ENCODE data around the gene BSDC1. TPM values are rescaled to one million over a fixed set of nuclear protein-coding genes. Genes with fewer than 3 reads are reported as not detected.

Gene BSDC1
- total RNA-seq, 1 donor from 2014 or later = 50.2 TPM

DNA sequence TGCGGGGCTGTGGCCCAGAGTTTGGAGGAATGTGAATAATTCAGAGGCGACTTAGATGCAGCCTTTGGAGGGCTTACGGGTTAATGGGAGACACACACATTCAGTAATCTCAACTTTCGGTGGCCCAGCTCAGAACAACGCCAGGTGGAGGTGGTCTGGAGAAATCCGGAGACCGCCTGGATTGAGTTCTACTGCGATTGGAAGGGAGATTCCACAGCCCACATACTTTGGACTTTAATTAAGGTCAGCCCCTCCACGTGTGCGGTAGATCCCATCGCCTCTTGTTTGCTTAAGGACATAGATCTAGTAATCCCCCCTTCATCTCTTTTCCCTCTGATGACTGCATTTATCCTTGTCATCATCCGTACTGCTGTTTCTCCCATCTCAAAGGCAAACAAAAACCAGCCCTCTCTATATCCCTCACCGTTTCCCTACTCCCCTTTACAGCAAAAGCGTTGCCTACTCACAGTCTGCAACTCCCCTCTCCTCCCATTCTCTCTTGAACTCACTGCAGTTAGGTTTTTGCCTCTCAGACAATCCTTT is 720 bp upstream of the BSDC1 start:
- DNase-seq (ENCODE audit: low read depth in 2 of 2) = no peak

- DNase-seq (ENCODE audit: low read depth in 2 of 2) = no peak
Observed at GRCh38 chr1:32393832-32394140, 455 bp downstream of the BSDC1 start.

GRCh38 chr1:32393136-32393535 is 1.1 kb downstream of the BSDC1 start:
- DNase-seq (ENCODE audit: low read depth in 2 of 2) = peak; percentile 24 to 28

- peak; percentile 30 to 76 for DNase-seq (ENCODE audit: low read depth in 2 of 2)
Observed at GRCh38 chr1:32392325-32392724, 1.9 kb downstream of the BSDC1 start.

- DNase-seq (ENCODE audit: low read depth in 2 of 2) = no peak
Observed at GRCh38 chr1:32390904-32391870, 3.1 kb downstream of the BSDC1 start.

GRCh38 chr1:32388641-32389040 is 5.6 kb downstream of the BSDC1 start:
- DNase-seq (ENCODE audit: low read depth in 2 of 2) = no peak

- DNase-seq (ENCODE audit: low read depth in 2 of 2) = no peak
Observed at GRCh38 chr1:32386676-32387392, 7.4 kb downstream of the BSDC1 start.

DNA sequence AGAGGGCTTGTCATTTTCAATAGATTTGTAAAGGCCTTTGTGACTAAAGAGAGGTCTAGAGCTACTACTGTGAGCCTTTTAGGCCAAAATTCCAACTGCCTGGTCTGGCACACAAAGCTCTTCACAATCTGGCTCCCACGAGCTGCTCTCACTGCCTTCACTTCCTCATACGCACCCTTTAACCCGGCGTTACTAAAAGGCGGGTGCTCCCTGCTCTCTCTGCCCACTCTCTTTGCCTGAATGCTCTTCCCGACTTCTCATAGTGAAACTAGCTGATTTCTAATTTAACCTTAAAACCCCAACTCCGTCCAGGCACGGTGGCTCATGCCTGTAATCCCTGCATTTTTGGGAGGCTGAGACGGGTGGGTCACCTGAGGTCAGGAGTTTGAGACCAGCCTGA is 14.2 kb downstream of the BSDC1 start:
- no peak for DNase-seq (ENCODE audit: low read depth in 2 of 2)

DNA sequence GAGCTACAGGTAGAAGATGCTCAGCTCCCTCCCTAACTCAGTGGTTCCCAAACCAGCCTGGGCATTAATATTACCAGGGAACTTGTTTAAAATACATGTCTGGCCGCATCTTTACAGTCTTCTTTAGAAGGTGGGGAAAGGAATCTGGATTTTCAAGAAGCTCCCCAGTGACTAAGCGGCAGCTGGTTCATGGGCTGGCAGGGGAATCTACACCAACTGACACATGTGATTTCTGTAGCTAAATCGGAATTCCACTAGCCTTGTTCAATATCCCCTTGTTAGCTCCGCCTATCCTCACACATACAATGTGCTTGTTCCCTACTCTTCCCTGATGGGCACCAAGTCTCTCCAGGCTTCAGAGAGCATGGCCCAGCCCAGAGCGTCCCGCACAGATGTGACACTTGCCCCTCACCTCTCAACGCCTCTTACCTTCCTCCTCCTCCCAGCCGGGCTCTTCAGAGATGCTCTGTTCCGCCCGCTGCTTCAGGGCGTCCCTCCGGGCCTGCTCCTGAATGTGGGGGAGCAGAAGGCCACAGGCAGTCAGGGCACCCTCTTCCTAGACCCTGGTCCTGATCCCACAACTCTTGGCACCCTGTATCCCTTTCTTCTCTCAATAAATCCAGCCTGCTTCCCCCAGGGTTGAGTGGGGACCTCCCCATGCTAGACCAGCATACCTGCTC is 16.6 kb downstream of the BSDC1 start:
- DNase-seq (ENCODE audit: low read depth in 2 of 2) = no peak

- no peak for DNase-seq (ENCODE audit: low read depth in 2 of 2)
Observed at GRCh38 chr1:32376199-32376598, 18.0 kb downstream of the BSDC1 start.

GRCh38 chr1:32373996-32374592 is 20.1 kb downstream of the BSDC1 start:
- DNase-seq (ENCODE audit: low read depth in 2 of 2) = no peak

DNA sequence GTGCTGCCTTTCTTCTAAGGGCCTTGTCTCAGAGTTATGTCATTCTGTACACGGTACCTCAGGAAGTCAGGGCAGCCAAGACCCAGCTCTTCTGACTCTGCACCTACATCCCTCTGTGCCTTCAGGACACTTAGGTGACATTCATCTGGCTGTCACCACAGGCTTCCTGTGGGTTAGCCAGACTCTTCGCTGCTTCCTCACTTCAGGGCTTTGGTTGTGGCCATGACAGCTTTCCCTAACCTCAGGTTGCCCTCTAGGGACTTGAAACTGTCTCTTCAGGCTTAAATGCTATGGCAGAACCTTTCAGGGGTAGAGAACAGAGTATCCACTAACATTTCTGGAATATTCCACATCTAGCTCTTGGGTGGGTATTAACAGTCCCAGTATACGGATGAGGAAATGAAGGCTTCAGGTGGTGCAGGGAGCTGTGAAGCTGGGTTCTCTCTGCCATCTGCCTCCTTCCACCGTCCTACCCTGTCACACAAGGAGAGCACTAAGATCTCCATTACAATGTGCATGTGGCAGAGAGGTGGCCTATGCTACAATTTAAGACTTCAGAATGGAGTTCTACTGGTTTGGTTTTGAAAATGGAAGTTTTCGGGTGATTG is 22.0 kb downstream of the BSDC1 start:
- peak in 1 of 2 donors; percentile 21 for DNase-seq (ENCODE audit: low read depth in 2 of 2)

DNA sequence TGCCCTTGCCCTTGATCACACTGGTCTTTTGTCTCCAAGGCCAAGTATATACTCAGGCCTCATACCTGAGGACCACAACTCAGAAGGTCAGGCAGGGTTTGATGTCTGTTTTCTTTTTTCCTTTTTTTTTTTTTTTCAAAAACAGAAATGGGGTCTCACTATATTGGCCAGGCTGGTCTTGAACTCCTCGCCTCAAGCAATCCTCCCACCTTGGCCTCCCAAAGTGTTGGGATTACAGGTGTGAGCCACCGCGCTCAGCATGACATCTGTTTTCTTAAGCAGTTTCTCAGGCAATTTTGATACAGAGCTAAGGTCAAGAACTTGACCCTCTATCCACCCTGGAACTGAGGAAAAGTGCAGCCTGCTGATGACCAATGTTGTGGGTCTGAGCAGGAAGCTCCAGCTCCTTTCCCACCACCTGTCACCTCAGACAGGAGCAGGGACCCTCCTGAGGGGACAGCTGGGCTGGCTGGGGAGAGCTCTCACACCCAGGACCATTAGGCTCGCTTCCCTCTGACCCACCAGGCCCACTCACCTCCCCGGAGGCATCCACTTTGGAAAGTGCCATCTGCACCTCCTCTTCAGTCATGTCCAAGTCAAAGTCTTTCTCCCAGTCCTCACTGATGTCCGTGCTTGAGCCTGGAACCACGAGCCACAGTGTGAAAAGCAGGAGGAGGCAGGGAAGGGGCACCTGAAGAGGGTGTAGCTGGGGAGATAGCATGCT is 26.2 kb downstream of the BSDC1 start:
- DNase-seq (ENCODE audit: low read depth in 2 of 2) = no peak

DNA sequence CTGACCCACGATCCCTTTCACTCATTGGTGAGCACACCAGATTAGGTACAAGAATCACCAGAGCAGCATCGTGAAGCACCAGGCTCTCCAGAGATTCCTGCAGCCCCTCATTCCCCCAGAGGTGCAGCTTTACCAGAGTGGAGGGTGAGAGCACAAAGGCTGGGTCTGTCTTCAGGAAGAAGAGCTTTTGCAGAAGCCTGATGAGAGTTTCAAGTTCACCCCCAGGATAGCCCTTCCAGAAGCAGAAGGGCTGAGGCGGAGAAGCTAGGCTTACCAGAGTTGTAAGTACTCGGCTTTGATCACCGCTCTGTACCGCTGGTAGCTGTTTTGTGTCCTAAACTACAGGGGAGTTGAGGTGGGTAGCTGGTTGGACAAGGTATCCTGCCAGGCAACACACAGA is 28.8 kb downstream of the BSDC1 start:
- no peak for DNase-seq (ENCODE audit: low read depth in 2 of 2)

GRCh38 chr1:32364836-32365235 is 29.4 kb downstream of the BSDC1 start:
- no peak for DNase-seq (ENCODE audit: low read depth in 2 of 2)

GRCh38 chr1:32363713-32364112 is 30.5 kb downstream of the BSDC1 start:
- DNase-seq (ENCODE audit: low read depth in 2 of 2) = no peak

DNA sequence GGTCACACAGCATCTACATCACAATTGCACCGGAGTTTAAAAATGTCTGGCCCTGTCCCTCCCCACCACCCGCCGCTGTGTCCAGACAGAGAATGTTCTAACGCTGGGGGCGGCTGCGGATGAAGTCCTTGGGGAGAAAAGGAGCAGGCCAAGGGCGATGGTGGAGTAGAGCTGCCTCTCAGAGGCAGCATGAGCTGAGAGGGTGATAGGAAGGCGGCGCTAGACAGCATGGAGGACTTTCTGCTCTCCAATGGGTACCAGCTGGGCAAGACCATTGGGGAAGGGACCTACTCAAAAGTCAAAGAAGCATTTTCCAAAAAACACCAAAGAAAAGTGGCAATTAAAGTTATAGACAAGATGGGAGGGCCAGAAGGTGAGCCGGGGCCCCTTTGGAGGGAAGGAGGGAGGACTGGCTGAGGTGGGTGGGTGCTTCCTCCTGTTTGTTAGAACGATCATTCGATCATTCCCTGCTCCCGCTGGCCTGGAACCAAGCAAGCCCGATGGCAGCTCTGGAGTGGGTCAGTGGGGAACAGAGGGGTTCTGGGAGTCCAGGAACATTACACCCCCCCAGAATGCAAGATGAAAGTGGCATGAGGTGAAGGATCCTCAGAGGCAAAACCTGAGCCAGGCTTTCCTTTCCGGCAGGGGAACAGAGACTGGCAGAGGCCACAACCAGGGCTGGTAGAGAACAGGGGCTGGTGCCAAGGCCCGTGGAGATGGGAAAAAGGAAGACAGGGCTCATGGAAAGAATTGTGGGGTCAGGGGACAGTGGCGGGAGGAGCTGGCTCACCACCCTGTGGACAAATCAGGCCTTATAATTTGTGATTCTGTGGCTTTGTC is 31.5 kb downstream of the BSDC1 start, which contains the start of the genes FAM229A and TSSK3:
Gene FAM229A, minus strand, starts transcription at position 12 of the 840 bp plus-strand sequence. CDS start 394 bp downstream, outside the sequence.
Gene TSSK3, plus strand, starts transcription at position 66 of the 840 bp plus-strand sequence. Its CDS starts 163 bp downstream, at position 229.
- peak in 1 of 2 donors; percentile 29 for DNase-seq (ENCODE audit: low read depth in 2 of 2)

- peak; percentile 44 to 60 for DNase-seq (ENCODE audit: low read depth in 2 of 2)
Observed at GRCh38 chr1:32361674-32362473, 32.4 kb downstream of the BSDC1 start.

Data from lung microvascular endothelial cell (primary cell).